Activated CD4-positive, alpha-beta T cell treated with anti-CD3 and anti-CD28 coated beads, Interleukin-2, amount 50 U/mL, for 24 hours (primary cell): Measurements from ENCODE around the gene SMIM1.
"Not testable (repeated sequence)": the region's sequence is repeated elsewhere in the genome, so short reads cannot be mapped to it uniquely, and the experiment has no call there.

ENCODE experiments used
- DNase-seq, 2 donors: peaks; one replicate each; pipeline ENCODE4 v3.0.0-alpha.2; 2020; ENCODE audit warnings: low read depth in 1 of 2, low spot score in 1 of 2

SMIM1 gene

GRCh38 chr1:3736131-3736561, 36.4 kb upstream of the SMIM1 start:
- DNase-seq, result no peak

- DNase-seq, result no peak
These were observed 35.8 kb upstream of the SMIM1 start for GRCh38 chr1:3736708-3737107.

- DNase-seq, result no peak
These were observed 33.6 kb upstream of the SMIM1 start for GRCh38 chr1:3738943-3739342.

- no peak for DNase-seq
These were observed 32.5 kb upstream of the SMIM1 start for GRCh38 chr1:3740042-3740441.

DNA sequence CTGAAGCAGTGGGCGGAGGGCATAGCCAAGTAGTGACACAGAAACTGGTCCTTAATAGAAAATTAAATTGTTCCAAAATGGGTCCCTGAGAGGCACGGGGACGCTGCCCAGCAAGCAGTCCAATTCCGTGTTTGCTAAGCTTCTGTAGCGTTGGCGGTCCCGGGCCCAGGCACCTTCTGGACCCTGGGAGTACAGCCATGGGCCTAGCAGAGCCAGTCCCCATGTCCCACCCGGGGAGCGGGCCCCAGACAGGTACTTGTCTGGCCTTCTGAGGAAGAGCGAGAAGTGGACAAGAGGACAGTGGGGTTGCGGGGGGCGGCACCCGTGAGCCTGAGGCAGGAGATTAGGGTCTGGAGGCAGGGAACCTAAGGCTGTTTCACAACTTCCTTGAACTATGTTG, 31.8 kb upstream of the SMIM1 start:
- no peak for DNase-seq

GRCh38 chr1:3741566-3742438, 30.7 kb upstream of the SMIM1 start:
- no peak for DNase-seq

- no peak for DNase-seq
These were observed 29.9 kb upstream of the SMIM1 start for GRCh38 chr1:3742439-3743298.

GRCh38 chr1:3743421-3743820, 29.1 kb upstream of the SMIM1 start:
- DNase-seq, result no peak

GRCh38 chr1:3743826-3744225, 28.7 kb upstream of the SMIM1 start:
- DNase-seq, result no peak

GRCh38 chr1:3744646-3745045, 27.9 kb upstream of the SMIM1 start:
- no peak for DNase-seq

- DNase-seq, result no peak
These were observed 27.5 kb upstream of the SMIM1 start for GRCh38 chr1:3745071-3745470.

- DNase-seq, result no peak
These were observed 26.8 kb upstream of the SMIM1 start for GRCh38 chr1:3745590-3746381.

GRCh38 chr1:3746389-3746829, 26.1 kb upstream of the SMIM1 start:
- DNase-seq, result no peak

DNA sequence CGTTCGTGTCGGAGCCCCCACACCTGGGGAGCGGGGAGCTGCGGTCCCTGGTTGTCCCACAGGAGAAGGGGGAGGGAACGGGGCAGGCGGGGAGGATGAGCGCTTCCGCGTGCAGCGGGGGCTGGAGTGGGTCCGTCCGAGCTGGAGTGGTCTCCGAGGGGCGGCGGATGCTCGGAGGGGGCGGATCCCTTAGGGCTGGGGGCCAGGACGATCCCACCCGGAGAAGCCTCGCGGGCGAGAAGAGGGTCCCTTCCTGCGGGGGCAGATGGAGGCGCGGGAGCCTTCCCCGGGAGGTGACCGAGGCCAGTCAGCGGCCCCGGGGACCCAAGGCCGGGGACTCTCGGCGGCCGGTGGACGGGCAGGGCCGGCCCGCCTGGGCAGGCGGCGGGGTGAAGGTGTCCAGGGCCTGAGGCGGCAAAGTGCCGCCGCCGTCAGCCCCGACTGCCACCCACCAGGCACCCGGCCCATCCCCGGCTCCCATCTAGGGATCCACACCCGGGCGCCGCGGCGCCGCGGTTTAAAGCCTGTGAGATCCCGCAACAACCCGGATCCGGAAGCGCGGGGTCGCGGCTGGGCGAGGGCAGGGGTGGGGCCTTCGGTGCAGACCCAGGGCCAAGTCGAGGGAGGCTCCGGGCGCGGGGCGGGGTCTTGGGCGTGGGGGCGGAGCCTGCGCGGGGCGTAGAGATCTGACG, 25.6 kb upstream of the SMIM1 start:
- DNase-seq, result peak; percentile 77 to 83

DNA sequence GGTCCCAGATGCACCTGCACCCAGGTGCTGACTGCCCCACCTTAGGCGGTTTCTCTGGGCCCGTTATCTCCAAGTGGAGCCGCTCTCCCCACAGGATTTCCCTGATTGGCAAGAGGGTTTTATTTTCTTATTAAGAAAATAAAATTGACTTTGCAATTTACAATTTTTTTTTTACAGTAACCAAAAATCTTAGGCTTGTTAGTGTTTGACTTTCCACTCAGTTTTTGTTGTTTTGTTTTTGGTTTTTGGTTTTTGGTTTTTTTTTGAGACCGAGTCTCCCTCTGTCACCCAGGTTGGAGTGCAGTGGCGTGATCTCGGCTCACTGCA, 25.1 kb upstream of the SMIM1 start:
- DNase-seq, result no peak

GRCh38 chr1:3747903-3748302, 24.6 kb upstream of the SMIM1 start:
- DNase-seq, result no peak

DNA sequence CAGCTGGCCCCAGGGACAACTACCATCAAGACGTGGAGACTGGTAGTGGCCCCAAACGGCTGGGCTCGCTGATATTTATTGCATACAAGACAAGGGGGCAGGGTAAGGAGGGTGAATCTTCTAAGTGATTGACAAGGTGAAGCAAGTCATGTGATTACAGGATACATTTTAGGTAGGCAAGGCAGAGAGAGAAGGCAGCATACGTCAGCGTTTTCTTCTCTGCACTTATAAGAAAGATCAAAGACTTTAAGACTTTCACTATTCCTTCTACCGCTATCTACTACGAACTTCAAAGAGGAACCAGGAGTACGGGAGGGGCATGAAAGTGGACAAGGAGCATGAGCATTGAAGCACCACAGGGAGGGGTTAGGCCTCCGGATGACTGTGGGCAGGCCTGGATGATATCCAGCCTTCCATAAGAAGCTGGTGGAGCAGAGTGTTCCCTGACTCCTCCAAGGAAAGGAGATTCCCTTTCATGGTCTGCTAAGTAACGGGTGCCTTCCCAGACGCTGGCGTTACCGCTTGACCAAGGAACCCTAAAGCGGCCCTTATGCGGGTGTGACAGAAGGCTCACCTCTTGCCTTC, 24.1 kb upstream of the SMIM1 start:
- not testable (repeated sequence) for DNase-seq

DNA sequence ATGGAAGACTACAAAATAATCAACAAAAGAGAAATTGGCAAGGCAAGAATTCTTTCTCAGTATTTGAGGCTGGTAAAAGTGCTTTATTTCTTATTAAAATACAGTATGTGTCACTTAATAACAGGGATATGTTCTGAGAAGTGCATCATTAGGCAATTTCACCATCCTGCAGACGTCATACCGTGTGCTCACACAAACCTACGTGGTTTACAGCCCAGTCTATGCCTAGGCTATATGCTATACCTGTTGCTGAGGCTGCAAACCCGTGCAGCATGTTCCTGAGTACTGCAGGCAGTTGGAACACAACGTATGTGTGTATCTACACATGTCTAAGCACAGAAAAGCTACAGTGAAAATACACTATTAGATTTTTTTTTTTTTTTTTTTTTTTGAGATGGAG, 23.0 kb upstream of the SMIM1 start:
- no peak for DNase-seq

GRCh38 chr1:3750741-3751140, 21.8 kb upstream of the SMIM1 start:
- DNase-seq, result no peak

- no peak for DNase-seq
These were observed 20.1 kb upstream of the SMIM1 start, which contains the start of gene CCDC27 for GRCh38 chr1:3752400-3752945. Gene CCDC27, plus strand, starts transcription at chr1:3752450. Its CDS starts 32 bp downstream, at chr1:3752482.
